K562 (cell line): ENCODE results near the gene SLC2A4RG. TPM values are rescaled to one million over a fixed set of nuclear protein-coding genes. Genes with fewer than 3 reads are reported as not detected.
A peak's percentile ranks its signal among the peaks of the same experiment; 100 is the strongest.

Source experiments
- ATAC-seq: fragments of 200-7000 bp; cut with Tn5 transposase; 3 replicates; pipeline ENCODE4 v1.9.1; 2020; ENCODE audit warnings: moderate library complexity
- BruUV-seq: library from RNA; stranded (reverse); fragments of 400-500 nt; replicated peaks from 2 replicates; lab custom pipeline; 2021; lab: Mats Ljungman, UMichigan
- CTCF ChIA-PET: fragments of 300-600 bp; formaldehyde crosslinking; extraction: SDS; loops from one replicate; lab custom pipeline; 2021; ENCODE audit warnings: low intra/inter-chr PET ratio; lab: Yijun Ruan, JAX
- POLR2A ChIA-PET: fragments of 300-600, 350-650 bp; sonication (Branson Sonifier 250); formaldehyde crosslinking; extraction: SDS; loops from one replicate; lab custom pipeline; 2021; ENCODE audit warnings: antibody characterized with exemption, inconsistent platforms; lab: Yijun Ruan, JAX
- DNase-seq, 4 experiments: peaks; one replicate each; pipeline versions ENCODE4 v3.0.0 to v3.0.0-alpha.2; 2011 to 2018; ENCODE audit warnings: low spot score in 3 of 4, mixed read lengths in 3 of 4; ENCODE audit errors: extremely low read depth in 1 of 4
- FAIRE-seq: peaks from 2 replicates; lab custom pipeline; 2011; peaks lifted over from hg19 to GRCh38; lab: Jason Lieb, UNC
- H2AFZ ChIP-seq: 2 replicates; pipeline ENCODE4 v1.6.0; 2011; ENCODE audit warnings: low read depth, low read length, control low read depth, inconsistent platforms
- H3K27ac ChIP-seq: fragments of 200-600 bp; 3 replicates; pipeline ENCODE4 v1.8.0; 2011; ENCODE audit warnings: low read depth, mild to moderate bottlenecking, control low read depth, inconsistent platforms, low read length, moderate library complexity, mixed read lengths; ENCODE audit errors: extremely low read depth
- H3K27me3 ChIP-seq, 2 experiments: fragments of 300-600 bp in 1 of 2; 2 replicates in 1 of 2; 3 replicates in 1 of 2; pipeline versions ENCODE4 v1.6.0 to v1.8.0; 2011; ENCODE audit warnings: inconsistent platforms in 2 of 2, low read length in 2 of 2, mild to moderate bottlenecking in 1 of 2, mixed read lengths in 1 of 2, moderate library complexity in 1 of 2; ENCODE audit not compliant: control insufficient read depth in 2 of 2, insufficient read depth in 2 of 2
- H3K36me3 ChIP-seq: fragments of 300-600 bp; 3 replicates; pipeline ENCODE4 v1.8.0; 2011; ENCODE audit warnings: mild to moderate bottlenecking, low read length, inconsistent platforms; ENCODE audit not compliant: control insufficient read depth, insufficient read depth
- H3K4me1 ChIP-seq, 2 experiments: fragments of 200-600 bp in 1 of 2; replicated peaks in 1 of 2; 2 replicates in 1 of 2; 3 replicates in 1 of 2; pipeline versions ENCODE4 v1.5.1 to v1.8.0; 2011; ENCODE audit warnings: inconsistent platforms in 2 of 2, low read length in 2 of 2, mild to moderate bottlenecking in 1 of 2, mixed read lengths in 1 of 2, moderate library complexity in 1 of 2; ENCODE audit not compliant: control insufficient read depth in 2 of 2, insufficient read depth in 2 of 2
- H3K4me2 ChIP-seq: 2 replicates; pipeline ENCODE4 v1.6.1; 2011; ENCODE audit warnings: low read length, control low read depth, inconsistent platforms, mixed read lengths; ENCODE audit not compliant: insufficient read depth
- H3K4me3 ChIP-seq: fragments of 200-600 bp; sonication (generic), shearing (Covaris generic); 2 replicates; pipeline ENCODE4 v1.5.1; 2016; ENCODE audit warnings: control low read depth, inconsistent platforms
- H3K79me2 ChIP-seq: fragments of 200-600 bp; 3 replicates; pipeline ENCODE4 v1.8.0; 2011; ENCODE audit warnings: low read length, inconsistent platforms; ENCODE audit not compliant: control insufficient read depth, insufficient read depth
- H3K9ac ChIP-seq, 2 experiments: 2 replicates each; pipeline versions ENCODE4 v1.6.0 to v1.6.1; 2011; ENCODE audit warnings: low read depth in 2 of 2, low read length in 2 of 2, control low read depth in 1 of 2, inconsistent platforms in 1 of 2, mild to moderate bottlenecking in 1 of 2, mixed read lengths in 1 of 2; ENCODE audit not compliant: insufficient read depth in 1 of 2
- H3K9me1 ChIP-seq: one replicate; pipeline ENCODE4 v1.6.0; 2011; ENCODE audit warnings: inconsistent platforms, mild to moderate bottlenecking, low read length, moderate library complexity; ENCODE audit not compliant: control insufficient read depth, insufficient read depth
- H3K9me3 ChIP-seq: replicated peaks from 2 replicates; pipeline ENCODE4 v1.5.1; 2011; ENCODE audit warnings: low read depth, low read length, inconsistent platforms; ENCODE audit not compliant: control insufficient read depth, insufficient read depth
- H4K20me1 ChIP-seq: replicated peaks from 2 replicates; pipeline ENCODE4 v1.6.1; 2011; ENCODE audit warnings: low read length, inconsistent platforms, mixed read lengths; ENCODE audit not compliant: control insufficient read depth, insufficient read depth
- NKRF ChIP-seq: fragments of 450-650 bp; IDR thresholded peaks from 2 replicates; pipeline ENCODE4 v1.6.1; 2016; ENCODE audit warnings: borderline replicate concordance
- WGBS: fragments of 100-300 bp; shearing (Covaris generic); methylation state at CpG from one replicate; pipeline ENCODE4 v1.1.6; 2016; ENCODE audit warnings: low coverage, mixed read lengths; ENCODE audit not compliant: insufficient coverage; ENCODE audit errors: missing lambda C conversion rate; 5-methylcytosine and 5-hydroxymethylcytosine counted together
- in situ Hi-C: fragments of 300-500 bp; cut with MboI; formaldehyde crosslinking; loops from 4 replicates; pipeline ENCODE4 v1.15.0; 2018; ENCODE audit warnings: inconsistent platforms, mixed read lengths
- intact Hi-C: fragments of 100-400 bp; cut with micrococcal nuclease; formaldehyde crosslinking; loops from 2 replicates; pipeline ENCODE4 v1.14.2; 2022
- polyA plus RNA-seq, 8 experiments: library from polyadenylated mRNA; depleted of rRNA in 4 of 8; stranded (reverse) in 5 of 8; unstranded in 3 of 8; fragments of >200 nt; fragmentation: Nextera tagmentation in 2 of 8; fragmentation: Illumina TruSeq in 1 of 8; extraction: Ambion mirVana in 2 of 8; extraction: Trizol in 1 of 8; gene quantifications; 2 replicates each; pipeline versions ENCODE4 v1.2.1 to v1.2.3, GENCODE V29; 2011 to 2014; ENCODE audit warnings: inconsistent platforms in 1 of 8, missing spikeins in 1 of 8
- total RNA-seq, 7 experiments: library from RNA; depleted of rRNA in 6 of 7; stranded (reverse); fragments of >200 nt in 6 of 7; fragmentation: Illumina TruSeq in 2 of 7; extraction: Trizol in 2 of 7; gene quantifications; 2 replicates each; pipeline versions ENCODE4 v1.2.1 to v1.2.3, GENCODE V29; 2011 to 2021; ENCODE audit warnings: low replicate concordance in 1 of 7
- TF ChIP-seq, protein P1 (sequence below): sonication (generic); formaldehyde crosslinking; IDR thresholded peaks from 2 replicates; pipeline ENCODE4 v1.8.1; 2023; ENCODE audit warnings: mild to moderate bottlenecking, missing genetic modification reagents

SLC2A4RG gene
- total and polyA plus RNA-seq, 9 of the 15 experiments (the other 6 are each of a cell fraction or from before 2014, with no cell fraction given) = 0.34 to 97.3 (median 26.5) TPM

GRCh38 chr20:63789836-63790571, 50.4 kb downstream of the SLC2A4RG start:
- H3K4me2 ChIP-seq = no peak overlapping the region
- no TSS peak for BruUV-seq
- in situ Hi-C loops (no loop called here), intact Hi-C loops (loop anchor here (10.0 kb wide), 2 partner anchors 85 to 185 kb away; partner anchors contain the start of genes ARFRP1, SAMD10 and ZGPAT)
- ChIA-PET POLR2A (interaction anchor here (0.6 to 1.0 kb wide), 2 partner anchors 11 to 19 kb away, joined by 3 read pairs; no protein-coding TSS in a partner anchor), CTCF (no interaction called here)
- H3K4me3 ChIP-seq = no peak overlapping the region
- no peaks in the 10 kb centered on the region; the same call in 1 of the 2 replicates for H3K9me3 ChIP-seq
- H3K79me2 ChIP-seq = no peaks in the 10 kb centered on the region
- peak overlapping the region in 1 of 2 experiments; percentile 36; a peak in 1 of 4 replicates for H3K9ac ChIP-seq
- TF ChIP-seq NKRF = no peak
- TF ChIP-seq, protein P1, sequence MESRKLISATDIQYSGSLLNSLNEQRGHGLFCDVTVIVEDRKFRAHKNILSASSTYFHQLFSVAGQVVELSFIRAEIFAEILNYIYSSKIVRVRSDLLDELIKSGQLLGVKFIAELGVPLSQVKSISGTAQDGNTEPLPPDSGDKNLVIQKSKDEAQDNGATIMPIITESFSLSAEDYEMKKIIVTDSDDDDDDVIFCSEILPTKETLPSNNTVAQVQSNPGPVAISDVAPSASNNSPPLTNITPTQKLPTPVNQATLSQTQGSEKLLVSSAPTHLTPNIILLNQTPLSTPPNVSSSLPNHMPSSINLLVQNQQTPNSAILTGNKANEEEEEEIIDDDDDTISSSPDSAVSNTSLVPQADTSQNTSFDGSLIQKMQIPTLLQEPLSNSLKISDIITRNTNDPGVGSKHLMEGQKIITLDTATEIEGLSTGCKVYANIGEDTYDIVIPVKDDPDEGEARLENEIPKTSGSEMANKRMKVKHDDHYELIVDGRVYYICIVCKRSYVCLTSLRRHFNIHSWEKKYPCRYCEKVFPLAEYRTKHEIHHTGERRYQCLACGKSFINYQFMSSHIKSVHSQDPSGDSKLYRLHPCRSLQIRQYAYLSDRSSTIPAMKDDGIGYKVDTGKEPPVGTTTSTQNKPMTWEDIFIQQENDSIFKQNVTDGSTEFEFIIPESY (CRISPR knock-in tag) = peak; percentile 67; the same call in 1 of the 2 replicates
- H3K36me3 ChIP-seq = no peaks in the 10 kb centered on the region
- peaks cover 3 to 39% of the 10 kb centered on the region in 2 experiments; a peak in 3 of 5 replicates for H3K27me3 ChIP-seq
- FAIRE-seq (no peak), DNase-seq (no peak), ATAC-seq (no peak)
- no peaks in the 10 kb centered on the region for H3K9me1 ChIP-seq
- no peaks in the 10 kb centered on the region for H4K20me1 ChIP-seq
- no peak overlapping the region for H3K27ac ChIP-seq
- 56% methylated on average over 46 of the region's 57 CpGs for WGBS
- H2AFZ ChIP-seq = no peak overlapping the region
- peaks cover 3 to 46% of the 10 kb centered on the region in 2 experiments; a peak in 3 of 5 replicates for H3K4me1 ChIP-seq
